ENCODE data around the gene SLTM.

The SLTM gene

GRCh38 chr15:58919232-58919631, 14.2 kb downstream of the SLTM start:
- TF ChIP-seq TEAD4 (IDR thresholded peaks at IDR 0.05), result no peak
- no peak for TF ChIP-seq YY1 (IDR thresholded peaks at IDR 0.05; ENCODE audit: low read depth)
- TF ChIP-seq REST (IDR thresholded peaks at IDR 0.05; ENCODE audit: low read depth), result no peak

GRCh38 chr15:58918239-58918638, 15.2 kb downstream of the SLTM start:
- TF ChIP-seq EGR1 (IDR thresholded peaks at IDR 0.05) (no peak), FOXM1 (IDR thresholded peaks at IDR 0.05; ENCODE audit: borderline replicate concordance, low read depth) (no peak), TAF1 (IDR thresholded peaks at IDR 0.05; ENCODE audit: low read depth) (no peak), MAX (IDR thresholded peaks at IDR 0.05) (no peak), TCF12 (IDR thresholded peaks at IDR 0.05; ENCODE audit: low read depth) (no peak), USF1 (IDR thresholded peaks at IDR 0.05) (no peak), RAD21 (IDR thresholded peaks at IDR 0.05; ENCODE audit: low read depth) (no peak), YY1 (IDR thresholded peaks at IDR 0.05; ENCODE audit: low read depth) (no peak), TEAD4 (IDR thresholded peaks at IDR 0.05) (no peak), EP300 (IDR thresholded peaks at IDR 0.05; ENCODE audit: borderline replicate concordance) (no peak), NFIC (IDR thresholded peaks at IDR 0.05) (no peak), CREB1 (IDR thresholded peaks at IDR 0.05; ENCODE audit: low read depth) (no peak), CEBPB (IDR thresholded peaks at IDR 0.05) (no peak), ZBTB7A (IDR thresholded peaks at IDR 0.05; ENCODE audit: low read depth) (no peak), REST (IDR thresholded peaks at IDR 0.05; ENCODE audit: low read depth) (no peak)

GRCh38 chr15:58917613-58918129, 15.8 kb downstream of the SLTM start:
- TF ChIP-seq CEBPB (IDR thresholded peaks at IDR 0.05), result peak; percentile 81
- peak; percentile 55 for TF ChIP-seq TEAD4 (IDR thresholded peaks at IDR 0.05)

GRCh38 chr15:58916962-58917361, 16.5 kb downstream of the SLTM start:
- no peak for TF ChIP-seq EP300 (IDR thresholded peaks at IDR 0.05; ENCODE audit: borderline replicate concordance)
- no peak for TF ChIP-seq REST (IDR thresholded peaks at IDR 0.05; ENCODE audit: low read depth)
- TF ChIP-seq TAF1 (IDR thresholded peaks at IDR 0.05; ENCODE audit: low read depth), result no peak
- TF ChIP-seq TCF12 (IDR thresholded peaks at IDR 0.05; ENCODE audit: low read depth), result no peak
- TF ChIP-seq TEAD4 (IDR thresholded peaks at IDR 0.05), result no peak
- no peak for TF ChIP-seq USF1 (IDR thresholded peaks at IDR 0.05)
- no peak for TF ChIP-seq EGR1 (IDR thresholded peaks at IDR 0.05)
- TF ChIP-seq ZBTB7A (IDR thresholded peaks at IDR 0.05; ENCODE audit: low read depth), result no peak
- no peak for TF ChIP-seq CEBPB (IDR thresholded peaks at IDR 0.05)
- TF ChIP-seq RAD21 (IDR thresholded peaks at IDR 0.05; ENCODE audit: low read depth), result no peak
- TF ChIP-seq MAX (IDR thresholded peaks at IDR 0.05), result no peak
- no peak for TF ChIP-seq YY1 (IDR thresholded peaks at IDR 0.05; ENCODE audit: low read depth)
- no peak for TF ChIP-seq NFIC (IDR thresholded peaks at IDR 0.05)
- no peak for TF ChIP-seq CREB1 (IDR thresholded peaks at IDR 0.05; ENCODE audit: low read depth)
- TF ChIP-seq FOXM1 (IDR thresholded peaks at IDR 0.05; ENCODE audit: borderline replicate concordance, low read depth), result no peak

GRCh38 chr15:58910456-58910855, 23.0 kb downstream of the SLTM start:
- TF ChIP-seq REST (IDR thresholded peaks at IDR 0.05; ENCODE audit: low read depth) (no peak), TCF12 (IDR thresholded peaks at IDR 0.05; ENCODE audit: low read depth) (no peak), NFIC (IDR thresholded peaks at IDR 0.05) (no peak), MAX (IDR thresholded peaks at IDR 0.05) (no peak), ZBTB7A (IDR thresholded peaks at IDR 0.05; ENCODE audit: low read depth) (no peak), RAD21 (IDR thresholded peaks at IDR 0.05; ENCODE audit: low read depth) (no peak), CEBPB (IDR thresholded peaks at IDR 0.05) (no peak), FOXM1 (IDR thresholded peaks at IDR 0.05; ENCODE audit: borderline replicate concordance, low read depth) (no peak), EP300 (IDR thresholded peaks at IDR 0.05; ENCODE audit: borderline replicate concordance) (no peak), CREB1 (IDR thresholded peaks at IDR 0.05; ENCODE audit: low read depth) (no peak), TEAD4 (IDR thresholded peaks at IDR 0.05) (no peak), USF1 (IDR thresholded peaks at IDR 0.05) (no peak), EGR1 (IDR thresholded peaks at IDR 0.05) (no peak), YY1 (IDR thresholded peaks at IDR 0.05; ENCODE audit: low read depth) (no peak), TAF1 (IDR thresholded peaks at IDR 0.05; ENCODE audit: low read depth) (no peak)

All from Ishikawa (cell line).